PC-3 (cell line): Measurements from ENCODE around the gene TUBAL3.

Source experiments
- CTCF ChIP-seq: fragments of 300-600 bp; sonication (generic); conservative IDR thresholded peaks from 2 replicates; pipeline ENCODE4 v1.5.1; 2017; ENCODE audit warnings: antibody characterized with exemption, low read depth, mild to moderate bottlenecking, low read length
- EZH2 ChIP-seq: fragments of 300-600 bp; sonication (generic); IDR thresholded peaks from one replicate; pipeline ENCODE4 v1.6.1; 2017; ENCODE audit warnings: antibody characterized with exemption, mild to moderate bottlenecking, low read length; ENCODE audit not compliant: unreplicated experiment

GRCh38 chr10:5445006-5445405 is 40.4 kb upstream of the TUBAL3 start:
- TF ChIP-seq CTCF (no peak), EZH2 (no peak)
